Naive B cell (primary cell): ENCODE data around the gene EEFSEC. TPM values are rescaled to one million over a fixed set of nuclear protein-coding genes. Genes with fewer than 3 reads are reported as not detected.

ENCODE experiments used
- ATAC-seq, 2 donors: fragments of 150-1000 bp; cut with Tn5 transposase; 2 replicates each; pipeline ENCODE4 v1.10.0; 2021; ENCODE audit warnings: low read depth in 2 of 2, mild to moderate bottlenecking in 2 of 2, moderate library complexity in 2 of 2
- DNase-seq: peaks from one replicate; pipeline ENCODE4 v3.0.0; 2022
- H3K27ac Mint-ChIP-seq, 6 donors: one replicate each; pipeline ENCODE4 v1.8.0; 2020 to 2022; ENCODE audit warnings: mild to moderate bottlenecking in 6 of 6, mixed read lengths in 6 of 6, moderate library complexity in 5 of 6, inconsistent platforms in 2 of 6
- H3K27me3 Mint-ChIP-seq, 3 donors: one replicate each; pipeline ENCODE4 v1.8.0; 2021 to 2022; ENCODE audit warnings: mixed read lengths in 3 of 3, mild to moderate bottlenecking in 1 of 3
- H3K36me3 Mint-ChIP-seq, 2 donors: one replicate each; pipeline ENCODE4 v1.8.0; 2020 to 2022; ENCODE audit warnings: mixed read lengths in 2 of 2, inconsistent platforms in 1 of 2, mild to moderate bottlenecking in 1 of 2
- H3K4me1 Mint-ChIP-seq, 3 donors: one replicate each; pipeline ENCODE4 v1.8.0; 2020 to 2022; ENCODE audit warnings: mixed read lengths in 3 of 3, inconsistent platforms in 1 of 3, mild to moderate bottlenecking in 1 of 3, moderate library complexity in 1 of 3
- H3K4me3 Mint-ChIP-seq, 8 donors: one replicate each; pipeline ENCODE4 v1.8.0; 2020 to 2022; ENCODE audit warnings: mild to moderate bottlenecking in 8 of 8, mixed read lengths in 8 of 8, moderate library complexity in 8 of 8, inconsistent platforms in 2 of 8
- H3K9me3 Mint-ChIP-seq, 7 donors: one replicate each; pipeline ENCODE4 v1.8.0; 2020 to 2022; ENCODE audit warnings: mixed read lengths in 7 of 7, mild to moderate bottlenecking in 5 of 7, inconsistent platforms in 2 of 7, moderate library complexity in 1 of 7
- polyA plus RNA-seq, 6 donors: library from polyadenylated mRNA; unstranded; fragments of 300-500 nt; fragmentation: Illumina TruSeq; gene quantifications; one replicate each; pipeline ENCODE4 v1.2.3, GENCODE V29; 2021; ENCODE audit warnings: low read depth in 6 of 6

Gene EEFSEC
- polyA plus RNA-seq, 6 donors from 2014 or later = 8.5 to 24.0 (median 20.1) TPM

DNA sequence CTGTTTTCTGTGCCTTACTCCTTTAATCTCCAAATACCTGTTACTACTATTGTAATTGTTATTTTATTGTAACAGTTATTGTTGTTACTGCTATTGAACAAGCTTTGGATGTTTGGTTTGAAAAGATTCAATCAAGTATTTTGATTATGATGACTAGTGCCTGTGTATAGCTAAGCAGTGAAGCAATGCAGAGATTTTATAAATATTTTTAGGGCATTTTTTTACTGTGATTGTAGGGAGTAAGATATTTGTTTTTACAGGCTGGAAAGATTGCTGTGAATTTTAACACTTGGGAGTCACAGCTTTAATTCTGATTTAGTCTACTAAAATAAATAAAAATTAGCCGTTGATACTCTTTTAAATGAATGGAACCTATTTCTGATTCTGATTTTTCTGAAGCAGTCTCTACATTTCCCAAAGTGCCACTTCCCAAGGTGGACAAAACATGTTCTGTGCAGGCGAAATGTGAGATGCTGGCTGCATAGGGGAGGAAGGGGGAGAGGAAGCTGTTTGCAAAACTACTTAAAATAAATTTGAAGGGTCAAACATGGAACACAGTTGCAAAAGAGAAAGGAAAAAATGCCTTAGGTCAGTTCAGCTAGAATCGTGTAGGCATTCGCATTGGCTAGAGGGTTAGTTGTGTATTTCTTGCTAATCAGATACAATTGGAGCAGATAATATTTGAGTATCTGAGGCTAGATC, 25.7 kb downstream of the EEFSEC start:
- peaks cover 27 to 52% (median 43%) of the 10 kb centered on the region in 3 donors for H3K4me1 Mint-ChIP-seq
- peak overlapping the region in 1 of 8 donors; percentile 55 for H3K4me3 Mint-ChIP-seq
- no peaks in the 10 kb centered on the region for H3K36me3 Mint-ChIP-seq
- DNase-seq = no peak
- no peak for ATAC-seq
- H3K27ac Mint-ChIP-seq = peak overlapping the region in 1 of 6 donors; percentile 61
- H3K9me3 Mint-ChIP-seq = peaks cover 0 to 3% (median 0%) of the 10 kb centered on the region in 7 donors
- H3K27me3 Mint-ChIP-seq = no peaks in the 10 kb centered on the region

- Mint-ChIP-seq H3K9me3 (peaks cover 0 to 3% (median 0%) of the 10 kb centered on the region in 7 donors), H3K4me1 (peaks cover 24 to 49% (median 43%) of the 10 kb centered on the region in 3 donors), H3K36me3 (peaks cover 0 to 5% of the 10 kb centered on the region in 2 donors), H3K27ac (peak overlapping the region in 2 of 6 donors; percentile 61 to 69), H3K4me3 (no peak overlapping the region), H3K27me3 (no peaks in the 10 kb centered on the region)
- DNase-seq = no peak
- no peak for ATAC-seq
These were observed 26.2 kb downstream of the EEFSEC start for GRCh38 chr3:128179484-128179819.

GRCh38 chr3:128180436-128180835, 27.2 kb downstream of the EEFSEC start:
- Mint-ChIP-seq H3K4me3 (no peak overlapping the region), H3K4me1 (peaks cover 15 to 40% (median 34%) of the 10 kb centered on the region in 3 donors), H3K9me3 (peaks cover 0 to 3% (median 0%) of the 10 kb centered on the region in 7 donors), H3K36me3 (peaks cover 0 to 9% of the 10 kb centered on the region in 2 donors), H3K27ac (no peak overlapping the region), H3K27me3 (no peaks in the 10 kb centered on the region)
- no peak for ATAC-seq
- no peak for DNase-seq

DNA sequence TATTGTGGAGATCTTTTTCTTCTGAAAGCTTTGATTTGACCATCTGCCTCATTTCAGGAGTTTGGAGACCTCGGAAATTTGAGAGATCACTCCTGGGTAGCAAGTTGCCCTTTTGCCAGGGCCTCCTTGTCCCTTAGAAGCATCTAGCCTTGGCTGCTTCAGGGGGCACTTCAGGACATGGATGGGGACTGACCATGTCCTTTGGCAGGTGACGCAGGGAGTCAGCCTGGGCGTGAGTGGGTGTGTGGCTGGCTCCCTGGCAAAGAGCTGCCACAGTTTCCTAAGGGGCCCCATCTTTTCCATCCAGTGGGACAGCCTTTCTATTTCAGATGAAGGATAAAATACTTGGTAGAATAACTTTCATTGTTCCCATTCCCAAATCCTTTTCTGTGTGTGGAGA, 27.6 kb downstream of the EEFSEC start:
- peaks cover 15 to 35% (median 30%) of the 10 kb centered on the region in 3 donors for H3K4me1 Mint-ChIP-seq
- H3K27ac Mint-ChIP-seq = no peak overlapping the region
- DNase-seq = no peak
- H3K9me3 Mint-ChIP-seq = peaks cover 0 to 5% (median under 1%) of the 10 kb centered on the region in 7 donors
- no peaks in the 10 kb centered on the region for H3K27me3 Mint-ChIP-seq
- ATAC-seq = no peak
- no peak overlapping the region for H3K4me3 Mint-ChIP-seq
- peaks cover 0 to 9% of the 10 kb centered on the region in 2 donors for H3K36me3 Mint-ChIP-seq

GRCh38 chr3:128182656-128183055, 29.4 kb downstream of the EEFSEC start:
- Mint-ChIP-seq H3K27ac (peak overlapping the region in 1 of 6 donors; percentile 27), H3K27me3 (no peaks in the 10 kb centered on the region), H3K36me3 (peaks cover 0 to 9% of the 10 kb centered on the region in 2 donors), H3K9me3 (peaks cover 0 to 5% (median 2%) of the 10 kb centered on the region in 7 donors), H3K4me3 (no peak overlapping the region), H3K4me1 (peaks cover 19 to 39% (median 25%) of the 10 kb centered on the region in 3 donors)
- no peak for DNase-seq
- ATAC-seq = no peak

DNA sequence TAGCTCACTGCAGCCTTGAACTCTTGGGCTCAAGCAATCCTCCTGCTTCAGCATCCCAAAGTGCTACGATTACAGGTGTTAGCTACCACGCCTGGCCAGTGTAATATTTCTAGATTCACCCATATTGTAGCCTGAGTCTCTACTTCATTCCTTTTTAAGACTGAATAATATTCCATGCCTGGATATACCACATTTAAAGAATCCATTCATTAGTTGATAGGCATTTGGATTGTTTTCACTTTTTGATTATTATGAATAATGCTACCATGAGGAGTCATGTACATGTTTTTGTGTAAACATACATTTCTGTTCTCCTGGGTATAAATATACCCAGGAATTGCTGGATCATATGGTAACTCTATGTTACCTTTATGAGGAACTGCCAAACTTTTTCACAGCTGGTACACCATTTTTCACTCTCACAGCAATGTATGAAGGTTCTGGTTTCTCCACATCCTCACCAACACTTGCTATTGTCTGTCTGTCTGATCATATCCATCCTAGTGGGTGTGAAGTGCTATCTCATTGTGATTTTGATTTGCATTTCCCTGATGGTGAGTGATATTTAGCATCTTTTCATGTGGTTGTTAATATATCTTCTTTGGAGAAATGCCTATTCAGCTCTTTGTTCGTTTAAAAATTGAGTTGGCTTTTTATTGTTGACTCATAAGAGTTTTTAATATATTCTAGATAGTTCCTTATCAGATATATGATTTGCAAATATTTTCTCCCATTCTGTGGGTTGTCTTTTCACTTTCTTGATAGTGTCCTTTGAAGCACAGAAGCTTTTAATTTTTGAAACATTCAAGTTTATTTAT, 32.6 kb downstream of the EEFSEC start:
- Mint-ChIP-seq H3K4me3 (no peak overlapping the region), H3K36me3 (peaks cover 0 to 9% of the 10 kb centered on the region in 2 donors), H3K27ac (no peak overlapping the region), H3K27me3 (no peaks in the 10 kb centered on the region), H3K9me3 (peaks cover 0 to 5% (median 2%) of the 10 kb centered on the region in 7 donors), H3K4me1 (peaks cover 17 to 30% (median 19%) of the 10 kb centered on the region in 3 donors)
- no peak for DNase-seq
- ATAC-seq = no peak

- no peaks in the 10 kb centered on the region for H3K27me3 Mint-ChIP-seq
- H3K9me3 Mint-ChIP-seq = peaks cover 0 to 5% (median 2%) of the 10 kb centered on the region in 7 donors
- DNase-seq = no peak
- H3K4me1 Mint-ChIP-seq = peaks cover 18 to 31% (median 23%) of the 10 kb centered on the region in 3 donors
- H3K4me3 Mint-ChIP-seq = no peak overlapping the region
- peaks cover 0 to 9% of the 10 kb centered on the region in 2 donors for H3K36me3 Mint-ChIP-seq
- peak overlapping the region in 2 of 6 donors; percentile 2 to 24 for H3K27ac Mint-ChIP-seq
- ATAC-seq = no peak
These were observed 34.2 kb downstream of the EEFSEC start for GRCh38 chr3:128187495-128187894.

GRCh38 chr3:128188326-128188725, 35.0 kb downstream of the EEFSEC start:
- Mint-ChIP-seq H3K9me3 (peaks cover 0 to 5% (median 2%) of the 10 kb centered on the region in 7 donors), H3K27ac (peak overlapping the region in 2 of 6 donors; percentile 39 to 76), H3K4me1 (peaks cover 17 to 31% (median 23%) of the 10 kb centered on the region in 3 donors), H3K4me3 (no peak overlapping the region), H3K27me3 (no peaks in the 10 kb centered on the region), H3K36me3 (peaks cover 0 to 9% of the 10 kb centered on the region in 2 donors)
- ATAC-seq (no peak), DNase-seq (no peak)

GRCh38 chr3:128188956-128189355, 35.7 kb downstream of the EEFSEC start:
- no peak for DNase-seq
- Mint-ChIP-seq H3K9me3 (peaks cover 0 to 5% (median 0%) of the 10 kb centered on the region in 7 donors), H3K4me3 (no peak overlapping the region), H3K27me3 (no peaks in the 10 kb centered on the region), H3K36me3 (peaks cover 0 to 9% of the 10 kb centered on the region in 2 donors), H3K4me1 (peaks cover 17 to 31% (median 20%) of the 10 kb centered on the region in 3 donors), H3K27ac (no peak overlapping the region)
- ATAC-seq = no peak

DNA sequence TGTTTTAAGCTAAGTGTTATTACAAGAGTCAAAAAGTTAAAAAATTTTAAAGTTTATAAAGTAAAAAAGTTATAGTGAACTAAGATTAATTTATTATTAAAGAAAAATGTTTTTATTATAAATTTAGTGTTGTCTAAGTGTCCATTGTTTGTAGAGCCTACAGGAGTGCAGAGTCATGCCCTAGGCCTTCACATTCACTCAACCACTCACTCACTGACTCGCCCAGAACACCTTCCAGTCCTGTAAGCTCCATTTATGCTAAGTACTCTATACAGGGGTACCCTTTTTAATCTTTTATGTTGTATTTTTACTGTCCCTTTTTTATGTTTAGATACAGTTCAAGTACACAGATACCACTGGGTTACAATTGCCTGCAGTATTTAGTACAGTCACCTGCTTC, 37.2 kb downstream of the EEFSEC start:
- H3K36me3 Mint-ChIP-seq = no peaks in the 10 kb centered on the region
- DNase-seq (no peak), ATAC-seq (no peak)
- no peak overlapping the region for H3K4me3 Mint-ChIP-seq
- peaks cover 0 to 3% (median 0%) of the 10 kb centered on the region in 7 donors for H3K9me3 Mint-ChIP-seq
- H3K27me3 Mint-ChIP-seq = no peaks in the 10 kb centered on the region
- no peak overlapping the region for H3K27ac Mint-ChIP-seq
- peaks cover 20 to 31% (median 21%) of the 10 kb centered on the region in 3 donors for H3K4me1 Mint-ChIP-seq

DNA sequence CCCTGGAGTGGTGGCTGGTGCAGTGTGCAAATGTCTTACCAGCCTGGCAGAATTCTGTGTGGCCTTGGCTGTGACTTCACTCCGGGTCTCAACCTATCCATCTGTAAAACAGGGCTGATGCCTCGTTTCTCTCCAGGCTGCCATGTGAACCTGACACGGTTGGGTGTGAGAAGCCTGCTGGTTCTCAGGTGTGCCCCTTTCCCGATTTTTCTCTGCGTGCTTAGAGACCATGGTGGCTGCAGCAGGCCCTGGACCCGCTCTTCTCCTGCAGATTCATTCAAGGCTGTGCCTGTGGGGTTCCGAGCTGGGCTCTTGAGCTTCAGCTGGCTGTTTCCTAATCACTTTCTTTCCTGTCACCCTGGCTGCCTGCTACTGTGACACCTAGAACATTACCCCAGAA, 38.9 kb downstream of the EEFSEC start:
- H3K4me1 Mint-ChIP-seq = peaks cover 17 to 25% (median 20%) of the 10 kb centered on the region in 3 donors
- no peak overlapping the region for H3K4me3 Mint-ChIP-seq
- H3K9me3 Mint-ChIP-seq = no peaks in the 10 kb centered on the region

GRCh38 chr3:128193168-128193567, 39.9 kb downstream of the EEFSEC start:
- no peaks in the 10 kb centered on the region for H3K36me3 Mint-ChIP-seq
- no peaks in the 10 kb centered on the region for H3K9me3 Mint-ChIP-seq
- peak overlapping the region in 1 of 6 donors; percentile 30 for H3K27ac Mint-ChIP-seq
- no peak overlapping the region for H3K4me3 Mint-ChIP-seq
- no peaks in the 10 kb centered on the region for H3K27me3 Mint-ChIP-seq
- H3K4me1 Mint-ChIP-seq = peaks cover 13 to 15% (median 13%) of the 10 kb centered on the region in 3 donors
- no peak for DNase-seq
- ATAC-seq = no peak

More for the DNA sequence above, 38.9 kb downstream of the EEFSEC start:
- H3K36me3 Mint-ChIP-seq = no peaks in the 10 kb centered on the region
- DNase-seq (no peak), ATAC-seq (no peak)
- no peaks in the 10 kb centered on the region for H3K27me3 Mint-ChIP-seq
- H3K27ac Mint-ChIP-seq = no peak overlapping the region

DNA sequence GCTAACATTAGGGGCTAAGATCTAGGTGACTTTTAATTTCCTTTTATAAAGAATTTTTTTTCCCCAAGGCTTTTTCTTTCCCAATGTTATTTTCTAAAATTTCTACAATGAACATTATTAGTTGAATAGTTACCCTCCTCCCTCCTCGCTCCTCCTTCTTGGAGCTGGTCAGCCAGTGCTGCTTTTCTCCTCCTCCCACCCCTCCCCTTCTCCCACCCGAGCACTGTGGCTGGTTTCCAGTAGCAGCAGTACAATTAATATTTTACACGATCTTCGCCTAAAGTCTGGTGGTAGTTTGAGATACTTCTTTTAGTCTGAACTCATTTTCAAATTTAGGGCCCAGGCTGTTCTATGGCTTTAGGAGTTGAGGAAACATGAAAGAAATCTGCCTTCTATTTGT, 41.6 kb downstream of the EEFSEC start:
- no peak for ATAC-seq
- Mint-ChIP-seq H3K27me3 (no peaks in the 10 kb centered on the region), H3K9me3 (no peaks in the 10 kb centered on the region), H3K4me1 (peaks cover 6 to 15% (median 8%) of the 10 kb centered on the region in 3 donors), H3K36me3 (no peaks in the 10 kb centered on the region), H3K4me3 (no peak overlapping the region), H3K27ac (peak overlapping the region in 3 of 6 donors; percentile 1 to 56 (median 39))
- DNase-seq = no peak
